NT2/D1 (cell line): ENCODE data around the gene LRG1.
"Not testable (repeated sequence)": the region's sequence is repeated elsewhere in the genome, so short reads cannot be mapped to it uniquely, and the experiment has no call there.

Experiments
- DNase-seq: peaks from one replicate; pipeline ENCODE4 v3.0.0-alpha.2; 2011; ENCODE audit warnings: low read depth, low spot score
- H3K27me3 ChIP-seq: 2 replicates; pipeline ENCODE4 v1.6.0; 2011; ENCODE audit warnings: mild to moderate bottlenecking; ENCODE audit not compliant: insufficient read length, insufficient read depth
- H3K36me3 ChIP-seq: 2 replicates; pipeline ENCODE4 v1.6.1; 2011; ENCODE audit warnings: mild to moderate bottlenecking, low read length, mixed read lengths; ENCODE audit not compliant: insufficient read depth, insufficient read length
- H3K4me1 ChIP-seq: 2 replicates; pipeline ENCODE4 v1.5.1; 2011; ENCODE audit not compliant: insufficient read depth, insufficient read length
- H3K4me3 ChIP-seq: 2 replicates; pipeline ENCODE4 v1.5.1; 2011; ENCODE audit warnings: low read depth; ENCODE audit not compliant: insufficient read length
- H3K9ac ChIP-seq: 2 replicates; pipeline ENCODE4 v1.6.0; 2011; ENCODE audit warnings: low read depth; ENCODE audit not compliant: insufficient read length
- H3K9me3 ChIP-seq: 2 replicates; pipeline ENCODE4 v1.5.1; 2011; ENCODE audit warnings: mild to moderate bottlenecking, low read length; ENCODE audit not compliant: insufficient read depth
- SUZ12 ChIP-seq: IDR thresholded peaks from 2 replicates; pipeline ENCODE4 v1.6.1; 2011; ENCODE audit not compliant: insufficient read length, insufficient read depth; ENCODE audit errors: extremely low read depth
- YY1 ChIP-seq: IDR thresholded peaks from 2 replicates; pipeline ENCODE4 v1.6.1; 2011; ENCODE audit not compliant: insufficient read length, insufficient read depth
- ZNF274 ChIP-seq: IDR thresholded peaks from 2 replicates; pipeline ENCODE4 v1.6.1; 2011; ENCODE audit warnings: mild to moderate bottlenecking, low read depth, low read length

Gene LRG1

DNA sequence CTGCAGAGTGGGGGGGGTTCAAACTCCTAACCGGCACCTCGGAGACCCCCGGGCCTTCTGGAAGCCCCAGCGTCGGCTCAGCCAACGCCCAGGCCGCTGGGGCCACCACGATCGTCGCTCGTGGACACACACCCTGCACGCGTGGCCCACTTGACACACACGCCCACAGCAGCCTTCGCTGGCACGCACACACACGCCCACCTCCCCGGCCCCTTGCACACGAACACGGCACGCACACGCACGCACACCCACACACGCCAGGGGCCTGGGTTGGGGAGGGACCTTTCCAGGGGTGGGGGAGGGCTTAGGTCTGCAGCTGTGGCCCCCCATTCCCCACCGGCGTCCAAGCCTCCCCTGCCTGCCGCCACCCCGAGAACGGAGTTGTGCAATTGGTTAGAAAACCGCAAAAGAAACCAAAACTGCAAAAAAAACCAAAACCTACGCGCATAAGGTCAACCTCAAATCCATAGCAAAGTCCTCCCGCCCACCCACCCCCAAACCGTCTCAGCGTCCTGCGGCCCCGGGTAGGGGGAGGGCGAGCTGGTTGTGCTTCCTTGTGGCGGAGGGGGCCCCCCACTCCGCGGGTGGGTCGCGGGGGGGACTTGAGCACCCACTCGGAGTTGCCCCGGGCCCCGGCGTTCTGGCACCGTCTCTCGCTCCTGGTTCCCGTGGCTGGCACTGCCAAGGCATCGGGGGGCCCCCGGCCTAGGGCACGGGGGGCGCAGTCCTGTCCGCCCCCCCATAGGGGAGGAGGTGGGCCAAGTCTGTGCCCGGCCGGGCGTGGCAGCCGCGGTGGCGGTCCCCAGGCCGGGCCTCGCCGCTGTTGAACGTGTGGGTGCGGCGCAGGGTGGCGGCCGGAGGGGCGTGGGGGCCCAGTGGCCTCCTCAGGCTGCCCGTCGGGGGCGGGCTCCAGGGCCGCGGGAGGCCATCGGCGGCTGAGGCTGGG is 3.3 kb upstream of the LRG1 start:
- DNase-seq = no peak
- TF ChIP-seq YY1 (no peak), SUZ12 (no peak)
- Histone ChIP-seq H3K9me3 (peaks cover 6% of the 10 kb centered on the region; the same call in 1 of the 2 replicates), H3K4me1 (peaks cover 7% of the 10 kb centered on the region), H3K4me3 (no peak overlapping the region), H3K9ac (no peak overlapping the region), H3K36me3 (peaks cover 3% of the 10 kb centered on the region), H3K27me3 (no peaks in the 10 kb centered on the region)

DNA sequence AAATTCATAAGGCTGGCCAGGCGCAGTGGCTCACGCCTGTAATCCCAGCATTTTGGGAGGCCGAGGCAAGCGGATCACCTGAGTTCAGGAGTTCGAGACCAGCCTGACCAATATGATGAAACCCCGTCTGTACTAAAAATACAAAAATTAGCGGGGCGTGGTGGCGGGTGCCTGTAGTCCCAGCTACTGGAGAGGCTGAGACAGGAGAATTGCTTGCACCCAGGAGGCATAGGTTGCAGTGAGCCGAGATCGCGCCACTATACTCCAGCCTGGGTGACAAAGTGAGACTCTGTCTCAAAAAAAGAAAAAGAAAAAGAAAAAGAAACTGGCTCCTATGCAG is 1.9 kb upstream of the LRG1 start:
- H3K9ac ChIP-seq, H3K36me3 ChIP-seq, H3K27me3 ChIP-seq, H3K9me3 ChIP-seq, DNase-seq, H3K4me3 ChIP-seq: not testable (repeated sequence)
- H3K4me1 ChIP-seq = peaks cover 11% of the 10 kb centered on the region

DNA sequence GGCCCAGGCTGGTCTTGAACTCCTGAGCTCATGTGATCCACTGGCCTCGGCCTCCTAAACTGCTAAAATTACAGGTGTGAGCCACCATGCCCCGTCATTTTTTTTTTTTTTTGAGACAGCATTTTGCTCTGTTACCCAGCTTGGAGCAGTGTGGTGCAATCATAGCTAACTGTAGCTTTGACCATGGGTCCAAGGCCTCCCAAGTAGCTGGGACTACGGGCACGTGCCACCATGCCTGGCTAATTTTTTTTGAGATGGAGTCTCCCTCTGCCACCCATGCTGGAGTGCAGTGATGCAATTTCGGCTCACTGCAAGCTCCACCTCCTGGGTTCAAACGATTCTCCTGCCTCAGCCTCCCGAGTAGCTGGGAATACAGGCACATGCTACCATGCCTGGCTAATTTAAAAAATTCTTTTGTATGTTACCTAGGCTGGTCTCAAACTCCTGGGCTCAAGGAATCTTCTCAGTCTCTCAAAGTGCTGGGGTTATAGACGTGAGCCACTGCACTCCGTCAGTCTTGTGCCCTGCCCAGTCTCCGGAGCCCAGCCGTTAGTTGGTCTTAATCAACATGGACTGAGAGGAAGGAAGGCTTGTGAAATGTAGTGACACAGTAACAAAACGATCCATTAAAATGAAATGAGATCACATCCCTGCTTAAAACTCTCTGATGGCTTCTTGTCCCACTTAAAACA is 1.4 kb upstream of the LRG1 start:
- H3K9ac ChIP-seq = no peak overlapping the region
- peaks cover 6% of the 10 kb centered on the region; the same call in 1 of the 2 replicates for H3K9me3 ChIP-seq
- H3K4me1 ChIP-seq = peaks cover 12% of the 10 kb centered on the region
- no peak for TF ChIP-seq YY1
- TF ChIP-seq SUZ12 = no peak
- TF ChIP-seq ZNF274 = no peak
- no peaks in the 10 kb centered on the region for H3K36me3 ChIP-seq
- no peak for DNase-seq
- no peak overlapping the region for H3K4me3 ChIP-seq
- H3K27me3 ChIP-seq = no peaks in the 10 kb centered on the region

DNA sequence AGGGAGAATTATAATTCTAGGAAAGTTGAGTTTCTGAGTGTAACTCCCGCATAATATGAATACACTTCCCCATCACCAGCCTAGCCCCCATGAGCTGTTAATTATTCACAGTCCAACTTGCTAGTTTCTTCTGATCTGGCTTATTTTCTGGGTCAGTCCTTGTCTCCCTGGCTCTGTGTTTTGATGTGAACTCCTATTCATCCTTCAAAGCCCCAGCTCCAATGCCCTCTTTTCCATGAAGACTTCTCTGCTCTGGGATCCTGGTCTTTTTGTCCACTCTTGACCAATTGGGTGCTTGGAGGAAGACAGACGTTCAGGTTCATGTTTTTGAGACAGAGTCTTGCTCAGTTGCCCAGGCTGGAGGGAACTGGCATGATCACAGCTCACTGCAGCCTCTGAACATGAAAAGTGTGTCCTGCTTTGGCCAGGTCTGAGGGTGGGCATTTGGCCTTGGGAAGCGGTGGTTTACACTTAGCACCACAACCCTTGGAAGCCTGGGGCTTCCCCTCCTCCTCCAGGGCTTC is 605 bp downstream of the LRG1 start:
- TF ChIP-seq YY1 = no peak
- TF ChIP-seq ZNF274 = no peak
- TF ChIP-seq SUZ12 = no peak
- Histone ChIP-seq H3K4me1 (peaks cover 18% of the 10 kb centered on the region), H3K9me3 (peaks cover 6% of the 10 kb centered on the region; the same call in 1 of the 2 replicates), H3K27me3 (peaks cover 6% of the 10 kb centered on the region), H3K36me3 (no peaks in the 10 kb centered on the region), H3K4me3 (no peak overlapping the region), H3K9ac (no peak overlapping the region)
- DNase-seq = no peak

DNA sequence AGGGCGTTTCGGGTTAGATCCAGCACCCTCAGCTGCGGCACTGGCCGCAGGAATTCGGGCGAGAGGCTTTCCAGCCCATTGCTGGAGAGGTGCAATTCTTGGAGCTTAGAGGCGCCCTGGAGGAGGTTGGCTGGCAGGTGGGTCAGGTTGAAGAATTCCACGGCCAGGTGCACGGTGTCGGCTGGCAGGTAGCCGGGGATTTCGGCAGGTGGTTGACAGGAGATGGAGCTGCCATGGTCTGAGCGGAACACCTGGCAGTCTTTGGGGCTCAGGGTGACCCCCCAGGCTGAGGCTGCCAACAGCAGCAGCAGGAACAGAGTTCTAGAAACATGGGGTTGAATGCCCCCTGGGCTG is 1.3 kb downstream of the LRG1 start:
- Histone ChIP-seq H3K27me3 (peaks cover 6% of the 10 kb centered on the region), H3K4me1 (peaks cover 18% of the 10 kb centered on the region), H3K36me3 (no peaks in the 10 kb centered on the region), H3K9me3 (peaks cover 6% of the 10 kb centered on the region; the same call in 1 of the 2 replicates), H3K9ac (no peak overlapping the region), H3K4me3 (no peak overlapping the region)
- no peak for TF ChIP-seq ZNF274
- TF ChIP-seq YY1 = no peak
- no peak for TF ChIP-seq SUZ12
- no peak for DNase-seq

DNA sequence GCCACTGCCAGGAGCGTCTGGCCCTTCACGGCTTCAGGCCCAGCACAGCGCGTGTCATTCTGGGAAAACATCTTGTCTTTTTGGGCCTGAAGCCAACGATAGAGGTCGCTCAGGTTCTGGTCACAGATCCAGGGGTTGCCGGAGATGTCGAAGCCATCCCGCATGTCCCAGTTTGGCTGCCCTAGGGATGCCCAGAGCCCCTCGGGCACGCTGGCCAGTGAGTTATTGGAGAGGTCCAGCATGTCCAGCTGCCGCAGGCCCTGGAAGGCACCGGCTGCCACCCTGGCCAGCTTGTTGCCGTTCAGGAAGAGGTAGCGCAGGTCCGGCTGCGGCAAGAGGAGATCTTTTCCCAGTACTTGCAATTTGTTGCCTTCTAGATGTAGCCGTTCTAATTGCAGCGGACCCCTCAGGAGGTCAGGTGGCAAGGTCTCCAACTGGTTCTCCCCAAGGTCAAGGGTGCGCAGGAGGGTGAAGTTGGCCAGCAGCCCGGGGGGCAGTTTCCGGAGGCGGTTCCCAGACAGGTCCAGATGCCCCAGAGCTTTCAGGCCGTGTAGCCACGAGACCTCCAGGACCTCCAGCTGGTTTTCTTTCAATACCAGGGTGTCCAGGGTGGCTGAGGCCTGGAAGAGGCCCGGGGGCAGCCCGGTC is 1.8 kb downstream of the LRG1 start:
- TF ChIP-seq SUZ12 = no peak
- no peak for TF ChIP-seq ZNF274
- no peak for TF ChIP-seq YY1
- H3K27me3 ChIP-seq = peaks cover 6% of the 10 kb centered on the region
- DNase-seq = no peak
- no peak overlapping the region for H3K4me3 ChIP-seq
- no peak overlapping the region for H3K9ac ChIP-seq
- peaks cover 6% of the 10 kb centered on the region; the same call in 1 of the 2 replicates for H3K9me3 ChIP-seq
- H3K4me1 ChIP-seq = peaks cover 18% of the 10 kb centered on the region
- H3K36me3 ChIP-seq = no peaks in the 10 kb centered on the region

DNA sequence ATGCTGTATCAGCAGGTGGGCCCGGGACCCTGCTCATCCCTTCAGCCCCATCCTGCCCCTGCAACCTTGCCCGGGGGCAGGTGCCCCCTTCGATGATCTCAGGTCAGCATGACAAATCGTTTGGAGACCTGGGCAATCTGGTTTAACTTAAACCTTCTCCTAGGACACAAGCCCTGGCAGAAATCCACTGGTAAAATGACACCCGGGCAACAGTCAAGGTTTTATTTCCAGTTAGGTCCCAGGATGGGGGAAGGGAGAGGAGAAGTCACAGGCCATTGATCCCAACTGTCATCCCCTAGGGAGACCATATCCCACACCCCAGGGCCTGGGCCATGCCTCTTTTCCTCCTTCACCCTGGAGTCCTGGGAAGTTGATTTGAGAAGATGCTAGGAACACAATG is 3.0 kb downstream of the LRG1 start:
- Histone ChIP-seq H3K9ac (peak overlapping the region; percentile 7), H3K4me3 (no peak overlapping the region), H3K4me1 (peaks cover 18% of the 10 kb centered on the region), H3K36me3 (no peaks in the 10 kb centered on the region), H3K9me3 (peaks cover 6% of the 10 kb centered on the region; the same call in 1 of the 2 replicates), H3K27me3 (peaks cover 6% of the 10 kb centered on the region)
- no peak for DNase-seq
- TF ChIP-seq ZNF274 = no peak
- no peak for TF ChIP-seq SUZ12
